K562 (cell line): ENCODE data around the gene NR1H2. TPM values are rescaled to one million over a fixed set of nuclear protein-coding genes. Genes with fewer than 3 reads are reported as not detected.
A peak's percentile ranks its signal among the peaks of the same experiment; 100 is the strongest.

ENCODE experiments used
- ATAC-seq: fragments of 200-7000 bp; cut with Tn5 transposase; 3 replicates; pipeline ENCODE4 v1.9.1; 2020; ENCODE audit warnings: moderate library complexity
- BruUV-seq: library from RNA; stranded (reverse); fragments of 400-500 nt; replicated peaks from 2 replicates; lab custom pipeline; 2021; lab: Mats Ljungman, UMichigan
- CTCF ChIA-PET: fragments of 300-600 bp; formaldehyde crosslinking; extraction: SDS; loops from one replicate; lab custom pipeline; 2021; ENCODE audit warnings: low intra/inter-chr PET ratio; lab: Yijun Ruan, JAX
- POLR2A ChIA-PET: fragments of 300-600, 350-650 bp; sonication (Branson Sonifier 250); formaldehyde crosslinking; extraction: SDS; loops from one replicate; lab custom pipeline; 2021; ENCODE audit warnings: antibody characterized with exemption, inconsistent platforms; lab: Yijun Ruan, JAX
- DNase-seq, 4 experiments: peaks; one replicate each; pipeline versions ENCODE4 v3.0.0 to v3.0.0-alpha.2; 2011 to 2018; ENCODE audit warnings: low spot score in 3 of 4, mixed read lengths in 3 of 4; ENCODE audit errors: extremely low read depth in 1 of 4
- FAIRE-seq: peaks from 2 replicates; lab custom pipeline; 2011; peaks lifted over from hg19 to GRCh38; lab: Jason Lieb, UNC
- H2AFZ ChIP-seq: 2 replicates; pipeline ENCODE4 v1.6.0; 2011; ENCODE audit warnings: low read depth, low read length, control low read depth, inconsistent platforms
- H3K27ac ChIP-seq: fragments of 200-600 bp; 3 replicates; pipeline ENCODE4 v1.8.0; 2011; ENCODE audit warnings: low read depth, mild to moderate bottlenecking, control low read depth, inconsistent platforms, low read length, moderate library complexity, mixed read lengths; ENCODE audit errors: extremely low read depth
- H3K27me3 ChIP-seq, 2 experiments: fragments of 300-600 bp in 1 of 2; 2 replicates in 1 of 2; 3 replicates in 1 of 2; pipeline versions ENCODE4 v1.6.0 to v1.8.0; 2011; ENCODE audit warnings: inconsistent platforms in 2 of 2, low read length in 2 of 2, mild to moderate bottlenecking in 1 of 2, mixed read lengths in 1 of 2, moderate library complexity in 1 of 2; ENCODE audit not compliant: control insufficient read depth in 2 of 2, insufficient read depth in 2 of 2
- H3K36me3 ChIP-seq: fragments of 300-600 bp; 3 replicates; pipeline ENCODE4 v1.8.0; 2011; ENCODE audit warnings: mild to moderate bottlenecking, low read length, inconsistent platforms; ENCODE audit not compliant: control insufficient read depth, insufficient read depth
- H3K4me1 ChIP-seq, 2 experiments: fragments of 200-600 bp in 1 of 2; replicated peaks in 1 of 2; 2 replicates in 1 of 2; 3 replicates in 1 of 2; pipeline versions ENCODE4 v1.5.1 to v1.8.0; 2011; ENCODE audit warnings: inconsistent platforms in 2 of 2, low read length in 2 of 2, mild to moderate bottlenecking in 1 of 2, mixed read lengths in 1 of 2, moderate library complexity in 1 of 2; ENCODE audit not compliant: control insufficient read depth in 2 of 2, insufficient read depth in 2 of 2
- H3K4me2 ChIP-seq: 2 replicates; pipeline ENCODE4 v1.6.1; 2011; ENCODE audit warnings: low read length, control low read depth, inconsistent platforms, mixed read lengths; ENCODE audit not compliant: insufficient read depth
- H3K4me3 ChIP-seq: fragments of 200-600 bp; sonication (generic), shearing (Covaris generic); 2 replicates; pipeline ENCODE4 v1.5.1; 2016; ENCODE audit warnings: control low read depth, inconsistent platforms
- H3K79me2 ChIP-seq: fragments of 200-600 bp; 3 replicates; pipeline ENCODE4 v1.8.0; 2011; ENCODE audit warnings: low read length, inconsistent platforms; ENCODE audit not compliant: control insufficient read depth, insufficient read depth
- H3K9ac ChIP-seq, 2 experiments: 2 replicates each; pipeline versions ENCODE4 v1.6.0 to v1.6.1; 2011; ENCODE audit warnings: low read depth in 2 of 2, low read length in 2 of 2, control low read depth in 1 of 2, inconsistent platforms in 1 of 2, mild to moderate bottlenecking in 1 of 2, mixed read lengths in 1 of 2; ENCODE audit not compliant: insufficient read depth in 1 of 2
- H3K9me1 ChIP-seq: one replicate; pipeline ENCODE4 v1.6.0; 2011; ENCODE audit warnings: inconsistent platforms, mild to moderate bottlenecking, low read length, moderate library complexity; ENCODE audit not compliant: control insufficient read depth, insufficient read depth
- H3K9me3 ChIP-seq: replicated peaks from 2 replicates; pipeline ENCODE4 v1.5.1; 2011; ENCODE audit warnings: low read depth, low read length, inconsistent platforms; ENCODE audit not compliant: control insufficient read depth, insufficient read depth
- H4K20me1 ChIP-seq: replicated peaks from 2 replicates; pipeline ENCODE4 v1.6.1; 2011; ENCODE audit warnings: low read length, inconsistent platforms, mixed read lengths; ENCODE audit not compliant: control insufficient read depth, insufficient read depth
- CHD1 ChIP-seq: fragments of 200-600 bp; sonication (generic); IDR thresholded peaks from one replicate; pipeline ENCODE4 v1.6.1; 2012; ENCODE audit warnings: mild to moderate bottlenecking, moderate library complexity, low read length, inconsistent platforms
- CREM ChIP-seq: IDR thresholded peaks from 2 replicates; pipeline ENCODE4 v1.6.1; 2014; ENCODE audit warnings: antibody characterized with exemption, low read depth
- HDAC1 ChIP-seq, 2 experiments: fragments of 450-650 bp; IDR thresholded peaks; 2 replicates each; pipeline ENCODE4 v1.6.1; 2016 to 2017; ENCODE audit warnings: inconsistent platforms in 1 of 2, mild to moderate bottlenecking in 1 of 2, moderate library complexity in 1 of 2
- KDM1A ChIP-seq, 2 experiments: fragments of 450-650 bp; IDR thresholded peaks; 2 replicates each; pipeline ENCODE4 v1.6.1; 2016; ENCODE audit warnings: mild to moderate bottlenecking in 2 of 2
- MCM7 ChIP-seq, 2 experiments: fragments of 450-650 bp; IDR thresholded peaks; 2 replicates each; pipeline ENCODE4 v1.6.1; 2016 to 2018
- MYC ChIP-seq, 2 experiments: fragments of 250-450 bp in 1 of 2; sonication (Bioruptor Pico) in 1 of 2; IDR thresholded peaks; 2 replicates each; pipeline versions ENCODE4 v1.5.1 to v1.6.1; 2012 to 2021; ENCODE audit warnings: low read depth in 2 of 2, borderline replicate concordance in 1 of 2, improper control_type of control experiment in 1 of 2, low read length in 1 of 2, mild to moderate bottlenecking in 1 of 2, moderate library complexity in 1 of 2
- MYNN ChIP-seq, 2 experiments: sonication (generic); formaldehyde crosslinking in 1 of 2; IDR thresholded peaks; 2 replicates each; pipeline versions ENCODE4 v1.5.0 to v1.6.1; 2016 to 2020; ENCODE audit warnings: antibody characterized with exemption in 1 of 2, missing genetic modification reagents in 1 of 2
- NUFIP1 ChIP-seq: fragments of 450-650 bp; IDR thresholded peaks from 2 replicates; pipeline ENCODE4 v1.6.1; 2018; ENCODE audit not compliant: partially characterized antibody
- PHF21A ChIP-seq: fragments of 450-650 bp; IDR thresholded peaks from 2 replicates; pipeline ENCODE4 v1.6.1; 2017; ENCODE audit warnings: low read depth, borderline replicate concordance
- RNF2 ChIP-seq: sonication (generic); IDR thresholded peaks from 2 replicates; pipeline ENCODE4 v1.6.1; 2016
- SMARCA5 ChIP-seq: fragments of 450-650 bp; IDR thresholded peaks from 2 replicates; pipeline ENCODE4 v1.6.1; 2016
- WHSC1 ChIP-seq: IDR thresholded peaks from one replicate; pipeline ENCODE4 v1.6.1; 2012; ENCODE audit warnings: low read length, control low read depth, inconsistent platforms
- ZBTB8A ChIP-seq: fragments of 450-650 bp; IDR thresholded peaks from 2 replicates; pipeline ENCODE4 v1.6.1; 2018; ENCODE audit warnings: mild to moderate bottlenecking, moderate library complexity; ENCODE audit not compliant: partially characterized antibody
- ZKSCAN8 ChIP-seq: fragments of 200-800 bp; sonication (Bioruptor generic); IDR thresholded peaks from 2 replicates; pipeline ENCODE4 v1.6.1; 2016; ENCODE audit warnings: missing genetic modification characterization, missing compliant biosample characterization
- ZNF830 ChIP-seq: fragments of 250-450 bp; sonication (Bioruptor Pico); IDR thresholded peaks from 2 replicates; pipeline ENCODE4 v1.5.0; 2021; ENCODE audit warnings: mild to moderate bottlenecking
- whole genome bisulfite sequencing: fragments of 100-300 bp; shearing (Covaris generic); methylation state at CpG from one replicate; pipeline ENCODE4 v1.1.6; 2016; ENCODE audit warnings: low coverage, mixed read lengths; ENCODE audit not compliant: insufficient coverage; ENCODE audit errors: missing lambda C conversion rate; 5-methylcytosine and 5-hydroxymethylcytosine counted together
- in situ Hi-C: fragments of 300-500 bp; cut with MboI; formaldehyde crosslinking; loops from 4 replicates; pipeline ENCODE4 v1.15.0; 2018; ENCODE audit warnings: inconsistent platforms, mixed read lengths
- intact Hi-C: fragments of 100-400 bp; cut with micrococcal nuclease; formaldehyde crosslinking; loops from 2 replicates; pipeline ENCODE4 v1.14.2; 2022
- polyA plus RNA-seq, 8 experiments: library from polyadenylated mRNA; depleted of rRNA in 4 of 8; stranded (reverse) in 5 of 8; unstranded in 3 of 8; fragments of >200 nt; fragmentation: Nextera tagmentation in 2 of 8; fragmentation: Illumina TruSeq in 1 of 8; extraction: Ambion mirVana in 2 of 8; extraction: Trizol in 1 of 8; gene quantifications; 2 replicates each; pipeline versions ENCODE4 v1.2.1 to v1.2.3, GENCODE V29; 2011 to 2014; ENCODE audit warnings: inconsistent platforms in 1 of 8, missing spikeins in 1 of 8
- total RNA-seq, 7 experiments: library from RNA; depleted of rRNA in 6 of 7; stranded (reverse); fragments of >200 nt in 6 of 7; fragmentation: Illumina TruSeq in 2 of 7; extraction: Trizol in 2 of 7; gene quantifications; 2 replicates each; pipeline versions ENCODE4 v1.2.1 to v1.2.3, GENCODE V29; 2011 to 2021; ENCODE audit warnings: low replicate concordance in 1 of 7

Gene NR1H2
- total and polyA plus RNA-seq, 9 of the 15 experiments (the other 6 are each of a cell fraction or from before 2014, with no cell fraction given) = 0.11 to 73.8 (median 24.0) TPM

- ChIA-PET CTCF (no interaction called here), POLR2A (interaction anchor here (0.6 to 0.7 kb wide), 2 partner anchors 41 to 50 kb away, joined by 3 to 4 read pairs; partner anchors contain the start of gene KCNC3)
- H3K4me2 ChIP-seq = no peak overlapping the region
- H3K4me1 ChIP-seq = peaks cover 26 to 66% of the 10 kb centered on the region in 2 experiments
- H3K27ac ChIP-seq = peak overlapping the region; percentile 20; the same call in 1 of the 3 replicates
- WGBS = 96% methylated on average over 10 of the region's 10 CpGs
- peaks cover 29% of the 10 kb centered on the region for H3K79me2 ChIP-seq
- peaks cover 59% of the 10 kb centered on the region; the same call in 2 of the 3 replicates for H3K36me3 ChIP-seq
- no peak overlapping the region for H2AFZ ChIP-seq
- H3K9me1 ChIP-seq = no peaks in the 10 kb centered on the region
- H3K9ac ChIP-seq = peak overlapping the region in 1 of 2 experiments; percentile 86; a peak in 2 of 4 replicates
- BruUV-seq = no TSS peak
- H4K20me1 ChIP-seq = peaks cover 2% of the 10 kb centered on the region
- intact Hi-C loops (loop anchor here (5.0 kb wide), 1 partner anchor 278 kb away; no protein-coding TSS in a partner anchor), in situ Hi-C loops (no loop called here)
- ATAC-seq (no peak), FAIRE-seq (no peak), DNase-seq (no peak)
- TF ChIP-seq ZKSCAN8 (CRISPR knock-in tag) (no peak), SMARCA5 (no peak), MYNN (IDR thresholded peaks at IDR 0.05) (no peak), MYNN (CRISPR knock-in tag; IDR thresholded peaks at IDR 0.05) (no peak), HDAC1 (IDR thresholded peaks at IDR 0.05) (no peak), CHD1 (no peak), CREM (no peak), KDM1A (IDR thresholded peaks at IDR 0.05) (no peak), WHSC1 (no peak), ZBTB8A (no peak), NUFIP1 (no peak), RNF2 (no peak), ZNF830 (CRISPR knock-in tag) (no peak), MCM7 (IDR thresholded peaks at IDR 0.05) (no peak), MYC (IDR thresholded peaks at IDR 0.05; ENCODE audit: low read depth, low read length) (no peak), MYC (CRISPR knock-in tag; IDR thresholded peaks at IDR 0.05; ENCODE audit: borderline replicate concordance, low read depth) (no peak), PHF21A (no peak)
- no peak overlapping the region for H3K4me3 ChIP-seq
- H3K27me3 ChIP-seq = no peaks in the 10 kb centered on the region
- H3K9me3 ChIP-seq = no peaks in the 10 kb centered on the region
Measured at GRCh38 chr19:50378863-50379236, 2.6 kb downstream of the NR1H2 start.
